IMR-90 (cell line): Measurements from ENCODE around the gene NFASC. TPM values are rescaled to one million over a fixed set of nuclear protein-coding genes. Genes with fewer than 3 reads are reported as not detected.

Source experiments
- ATAC-seq: fragments of 200-7000 bp; cut with Tn5 transposase; 2 replicates; pipeline ENCODE4 v1.9.1; 2020; ENCODE audit warnings: low read depth, mild to moderate bottlenecking, moderate library complexity
- BruUV-seq: library from RNA; stranded (reverse); fragments of 400-500 nt; replicated peaks from 2 replicates; lab custom pipeline; 2021; lab: Mats Ljungman, UMichigan
- CTCF ChIA-PET: fragments of 300-600 bp; formaldehyde crosslinking; extraction: SDS; loops from one replicate; lab custom pipeline; 2021; ENCODE audit warnings: antibody characterized with exemption; lab: Yijun Ruan, JAX
- POLR2A ChIA-PET: fragments of 300-600 bp; sonication (Branson Sonifier 250); formaldehyde crosslinking; loops from one replicate; lab custom pipeline; 2022; ENCODE audit warnings: antibody characterized with exemption; ENCODE audit not compliant: unreplicated experiment; lab: Charles Lee
- DNase-seq: peaks from one replicate; pipeline ENCODE4 v3.0.0; 2013
- H2AFZ ChIP-seq: replicated peaks from 2 replicates; pipeline ENCODE3; 2013; ENCODE audit warnings: low read length, mild to moderate bottlenecking; ENCODE audit not compliant: poor library complexity
- H2AK5ac ChIP-seq: 2 replicates; pipeline ENCODE4 v1.6.1; 2013; ENCODE audit warnings: low read depth, low read length, inconsistent platforms
- H2AK9ac ChIP-seq: replicated peaks from 2 replicates; pipeline ENCODE3; 2013; ENCODE audit warnings: mild to moderate bottlenecking, low read depth, low read length, moderate library complexity; ENCODE audit not compliant: poor library complexity
- H2BK120ac ChIP-seq: 2 replicates; pipeline ENCODE4 v1.6.1; 2013; ENCODE audit warnings: low read depth, low read length, inconsistent platforms
- H2BK15ac ChIP-seq: 3 replicates; pipeline ENCODE4 v1.6.1; 2013; ENCODE audit warnings: low read depth, low read length, inconsistent platforms
- H2BK20ac ChIP-seq: 2 replicates; pipeline ENCODE4 v1.6.1; 2013; ENCODE audit warnings: low read depth, mild to moderate bottlenecking, inconsistent platforms, low read length, moderate library complexity
- H2BK5ac ChIP-seq: 2 replicates; pipeline ENCODE4 v1.6.1; 2013; ENCODE audit warnings: mild to moderate bottlenecking, low read depth, low read length, inconsistent platforms; ENCODE audit not compliant: poor library complexity, severe bottlenecking
- H3K14ac ChIP-seq: replicated peaks from 2 replicates; pipeline ENCODE4 v1.6.1; 2013; ENCODE audit warnings: low read depth, low read length, inconsistent platforms
- H3K18ac ChIP-seq: 2 replicates; pipeline ENCODE4 v1.6.1; 2013; ENCODE audit warnings: low read depth, low read length, control low read depth
- H3K23ac ChIP-seq: 2 replicates; pipeline ENCODE4 v1.6.1; 2013; ENCODE audit warnings: low read depth, low read length, inconsistent platforms
- H3K27ac ChIP-seq: 2 replicates; pipeline ENCODE4 v1.5.1; 2013; ENCODE audit warnings: mild to moderate bottlenecking, control low read depth, low read length; ENCODE audit not compliant: insufficient read depth
- H3K27me3 ChIP-seq: 2 replicates; pipeline ENCODE4 v1.6.1; 2013; ENCODE audit warnings: low read length; ENCODE audit not compliant: control insufficient read depth, insufficient read depth
- H3K36me3 ChIP-seq: 2 replicates; pipeline ENCODE4 v1.6.1; 2013; ENCODE audit warnings: low read length, mixed read lengths; ENCODE audit not compliant: control insufficient read depth, insufficient read depth
- H3K4ac ChIP-seq: 2 replicates; pipeline ENCODE4 v1.6.1; 2013; ENCODE audit warnings: low read depth, low read length, inconsistent platforms
- H3K4me1 ChIP-seq: 2 replicates; pipeline ENCODE4 v1.6.1; 2013; ENCODE audit warnings: low read length, mixed read lengths; ENCODE audit not compliant: control insufficient read depth, insufficient read depth
- H3K4me2 ChIP-seq: 2 replicates; pipeline ENCODE4 v1.6.1; 2013; ENCODE audit warnings: low read depth, mild to moderate bottlenecking, control low read depth, low read length, moderate library complexity
- H3K4me3 ChIP-seq: 2 replicates; pipeline ENCODE4 v1.5.1; 2013; ENCODE audit warnings: low read depth, mild to moderate bottlenecking, control low read depth, low read length, moderate library complexity; ENCODE audit not compliant: insufficient read depth
- H3K56ac ChIP-seq: 2 replicates; pipeline ENCODE4 v1.6.1; 2013; ENCODE audit warnings: low read length, inconsistent platforms; ENCODE audit not compliant: insufficient read depth; ENCODE audit errors: extremely low read depth
- H3K79me1 ChIP-seq, 2 experiments: 2 replicates each; pipeline ENCODE4 v1.6.1; 2013; ENCODE audit warnings: low read length in 2 of 2, inconsistent platforms in 1 of 2, low read depth in 1 of 2
- H3K9ac ChIP-seq: 2 replicates; pipeline ENCODE4 v1.6.1; 2013; ENCODE audit warnings: low read depth, low read length, control low read depth
- H3K9me1 ChIP-seq: 2 replicates; pipeline ENCODE4 v1.6.1; 2013; ENCODE audit warnings: low read length, inconsistent platforms; ENCODE audit not compliant: insufficient read depth
- H3K9me3 ChIP-seq: 2 replicates; pipeline ENCODE4 v1.6.1; 2013; ENCODE audit warnings: low read length; ENCODE audit not compliant: control insufficient read depth, insufficient read depth
- H4K20me1 ChIP-seq: 2 replicates; pipeline ENCODE4 v1.6.1; 2013; ENCODE audit warnings: low read length, inconsistent platforms; ENCODE audit not compliant: insufficient read depth
- H4K5ac ChIP-seq: 2 replicates; pipeline ENCODE4 v1.6.1; 2013; ENCODE audit warnings: mild to moderate bottlenecking, low read depth, low read length, control low read depth
- H4K8ac ChIP-seq, 2 experiments: 2 replicates each; pipeline ENCODE4 v1.6.1; 2013; ENCODE audit warnings: low read depth in 2 of 2, low read length in 2 of 2, control low read depth in 1 of 2, inconsistent platforms in 1 of 2
- H4K91ac ChIP-seq: 2 replicates; pipeline ENCODE4 v1.6.1; 2013; ENCODE audit warnings: low read depth, low read length, inconsistent platforms; ENCODE audit not compliant: insufficient read depth
- BHLHE40 ChIP-seq: fragments of 150-350 bp; IDR thresholded peaks from 2 replicates; pipeline ENCODE4 v1.6.1; 2016; ENCODE audit warnings: mild to moderate bottlenecking, low read depth, low read length
- CEBPB ChIP-seq: IDR thresholded peaks from 2 replicates; pipeline ENCODE4 v1.6.1; 2012; ENCODE audit warnings: low read depth, low read length, improper control_type of control experiment
- CTCF ChIP-seq: conservative IDR thresholded peaks from 2 replicates; pipeline ENCODE4 v1.5.1; 2012; ENCODE audit warnings: mild to moderate bottlenecking, low read depth, low read length, improper control_type of control experiment
- ELK1 ChIP-seq: fragments of 150-350 bp; IDR thresholded peaks from 2 replicates; pipeline ENCODE4 v1.6.1; 2016; ENCODE audit warnings: low read depth, mild to moderate bottlenecking, low read length, moderate library complexity, borderline replicate concordance
- FOS ChIP-seq: fragments of 150-350 bp; IDR thresholded peaks from 2 replicates; pipeline ENCODE4 v1.6.1; 2016; ENCODE audit warnings: low read depth, low read length
- MAFK ChIP-seq: IDR thresholded peaks from 2 replicates; pipeline ENCODE4 v1.6.1; 2012; ENCODE audit warnings: low read depth, low read length, improper control_type of control experiment
- NFE2L2 ChIP-seq: fragments of 150-350 bp; IDR thresholded peaks from 2 replicates; pipeline ENCODE4 v1.6.1; 2016; ENCODE audit warnings: low read depth, mild to moderate bottlenecking, low read length
- POLR2A ChIP-seq: IDR thresholded peaks from 2 replicates; pipeline ENCODE4 v1.6.1; 2012; ENCODE audit warnings: mild to moderate bottlenecking, low read depth, low read length
- RAD21 ChIP-seq: IDR thresholded peaks from 2 replicates; pipeline ENCODE4 v1.6.1; 2012; ENCODE audit warnings: low read length, improper control_type of control experiment
- WGBS, 2 experiments: methylation state at CpG; one replicate each; pipeline versions ENCODE4 v1.1.5 to v1.1.7; 2013; ENCODE audit warnings: missing lambda C conversion rate in 2 of 2; ENCODE audit not compliant: insufficient read length in 1 of 2; ENCODE audit errors: extremely low coverage in 2 of 2; 5-methylcytosine and 5-hydroxymethylcytosine counted together
- dilution Hi-C: fragments of 300-500 bp; cut with HindIII; formaldehyde crosslinking; loops from one replicate; pipeline ENCODE4 v1.14.3; 2018; ENCODE audit warnings: low sequenced_read_pairs; ENCODE audit not compliant: unreplicated experiment
- in situ Hi-C: fragments of 300-500 bp; cut with MboI; formaldehyde crosslinking; loops from 3 replicates; pipeline ENCODE4 v1.14.3; 2019; ENCODE audit warnings: low sequenced_read_pairs, inconsistent platforms, mixed read lengths
- intact Hi-C: fragments of 100-400 bp; cut with micrococcal nuclease; formaldehyde crosslinking; loops from 2 replicates; pipeline ENCODE4 v1.10.0; 2022
- polyA plus RNA-seq, 3 experiments: library from polyadenylated mRNA; depleted of rRNA; stranded (reverse); fragments of >200 nt; gene quantifications; 2 replicates each; pipeline ENCODE4 v1.2.3, GENCODE V29; 2012; ENCODE audit warnings: low replicate concordance in 1 of 3
- total RNA-seq: library from RNA; depleted of rRNA; stranded (reverse); fragments of >200 nt; gene quantifications from 2 replicates; pipeline ENCODE4 v1.2.3, GENCODE V29; 2012

NFASC gene
- total and polyA plus RNA-seq, 2 of the 4 experiments (the other 2 are of a cell fraction) = 0.18 to 0.79 TPM

DNA sequence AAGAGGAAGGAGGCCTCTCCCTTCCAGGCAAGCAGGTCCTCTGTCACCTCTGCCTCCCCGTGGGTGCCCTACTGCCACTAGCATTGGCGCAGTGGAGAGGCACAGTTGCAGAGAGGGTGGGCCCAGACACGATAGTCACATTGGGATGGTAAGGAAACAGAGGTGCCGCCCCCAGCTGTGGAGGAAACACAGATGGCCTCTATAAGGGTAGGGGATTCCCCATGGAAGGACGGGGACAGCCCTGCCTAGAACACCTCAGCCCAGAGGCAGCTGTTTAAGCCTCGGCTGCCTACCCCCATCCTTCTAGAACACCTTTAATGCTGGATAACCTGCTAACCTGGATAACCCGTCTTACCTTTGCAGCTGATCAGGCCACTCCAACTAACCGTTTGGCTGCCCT lies 106.7 kb downstream of the NFASC start:
- POLR2A ChIA-PET = no interaction called here
- DNase-seq = no peak

More for the DNA sequence above, 106.7 kb downstream of the NFASC start:
- Histone ChIP-seq H4K20me1 (no peaks in the 10 kb centered on the region; the same call in 1 of the 2 replicates), H3K14ac (no peak overlapping the region), H3K9me3 (no peaks in the 10 kb centered on the region), H3K27me3 (peaks cover 23% of the 10 kb centered on the region), H3K79me1 (no peaks in the 10 kb centered on the region), H2AFZ (no peak overlapping the region), H3K9me1 (no peaks in the 10 kb centered on the region), H3K56ac (no peak overlapping the region), H2AK9ac (no peak overlapping the region), H2BK120ac (no peak overlapping the region), H2BK15ac (no peak overlapping the region), H2BK5ac (no peak overlapping the region), H3K36me3 (no peaks in the 10 kb centered on the region), H3K9ac (no peak overlapping the region), H3K4me3 (no peak overlapping the region), H2BK20ac (no peak overlapping the region), H3K4ac (no peak overlapping the region), H4K8ac (no peak overlapping the region), H4K91ac (no peak overlapping the region), H3K4me1 (no peaks in the 10 kb centered on the region), H3K27ac (no peak overlapping the region), H2AK5ac (no peak overlapping the region), H4K5ac (no peak overlapping the region), H3K18ac (no peak overlapping the region), H3K4me2 (no peak overlapping the region), H3K23ac (no peak overlapping the region)
- dilution Hi-C loops (no loop called here), in situ Hi-C loops (loop anchor here (5.0 kb wide), 1 partner anchor 280 kb away; no protein-coding TSS in a partner anchor), intact Hi-C loops (no loop called here)
- no TSS peak for BruUV-seq
- CTCF ChIA-PET = interaction anchor here (1.7 kb wide), 1 partner anchor 279 kb away, joined by 5 read pairs; no protein-coding TSS in a partner anchor
- WGBS, 2 experiments = no CpG with 5 or more reads among the region's 8 CpGs
- no peak for ATAC-seq
- TF ChIP-seq ELK1 = no peak
- TF ChIP-seq MAFK = no peak
- no peak for TF ChIP-seq RAD21
- TF ChIP-seq FOS = no peak
- no peak for TF ChIP-seq CEBPB
- no peak for TF ChIP-seq NFE2L2
- TF ChIP-seq CTCF = no peak
- TF ChIP-seq POLR2A = no peak
- TF ChIP-seq BHLHE40 = no peak
